HFFc6 (cell line): ENCODE data around the gene TOX2. TPM values are rescaled to one million over a fixed set of nuclear protein-coding genes. Genes with fewer than 3 reads are reported as not detected.
A peak's percentile ranks its signal among the peaks of the same experiment; 100 is the strongest.

ENCODE experiments used
- DNase-seq: peaks from one replicate; pipeline ENCODE4 v3.0.0-alpha.2; 2018
- H3K27ac Mint-ChIP-seq: 2 replicates; pipeline ENCODE4 v1.8.0; 2020; ENCODE audit warnings: mild to moderate bottlenecking, mixed read lengths
- H3K27me3 Mint-ChIP-seq: 2 replicates; pipeline ENCODE4 v1.8.0; 2021; ENCODE audit warnings: mild to moderate bottlenecking, moderate library complexity, mixed read lengths; ENCODE audit not compliant: insufficient read depth
- H3K36me3 Mint-ChIP-seq: 2 replicates; pipeline ENCODE4 v1.8.0; 2021; ENCODE audit warnings: low read depth, mixed read lengths
- H3K4me1 Mint-ChIP-seq: 2 replicates; pipeline ENCODE4 v1.8.0; 2020; ENCODE audit warnings: low read depth, mixed read lengths
- H3K4me3 Mint-ChIP-seq: 2 replicates; pipeline ENCODE4 v1.8.0; 2020; ENCODE audit warnings: mild to moderate bottlenecking, moderate library complexity, mixed read lengths
- H3K9me3 Mint-ChIP-seq: 2 replicates; pipeline ENCODE4 v1.8.0; 2020; ENCODE audit warnings: mild to moderate bottlenecking, mixed read lengths
- CTCF ChIP-seq: fragments of 200-600 bp; sonication (generic); IDR thresholded peaks from 2 replicates; pipeline ENCODE4 v1.5.0; 2021; ENCODE audit warnings: antibody characterized with exemption, mild to moderate bottlenecking
- total RNA-seq, 6 experiments: library from RNA; stranded (reverse); fragmentation: NEBNext Ultra II Directional; extraction: Animal tissue kit (Norgen Biotek cat#: 25700); gene quantifications; 2 replicates in 1 of 6; 3 replicates in 5 of 6; pipeline ENCODE4 v1.2.3, GENCODE V29; 2021

TOX2 gene
- total RNA-seq, 6 experiments from 2014 or later, result 46.1 to 68.2 (median 60.2) TPM

- peaks cover 13% of the 10 kb centered on the region; the same call in 1 of the 2 replicates for H3K9me3 Mint-ChIP-seq
- peaks cover 32% of the 10 kb centered on the region for H3K4me1 Mint-ChIP-seq
- DNase-seq, result no peak
- H3K4me3 Mint-ChIP-seq, result no peak overlapping the region
- peak; percentile 60 for TF ChIP-seq CTCF
- H3K27ac Mint-ChIP-seq, result no peak overlapping the region
- peaks cover 24% of the 10 kb centered on the region for H3K27me3 Mint-ChIP-seq
- H3K36me3 Mint-ChIP-seq, result peaks cover 5% of the 10 kb centered on the region; the same call in 1 of the 2 replicates
These were observed 195.3 kb downstream of the TOX2 start for GRCh38 chr20:44109951-44110361.

- peaks cover 15% of the 10 kb centered on the region for H3K27me3 Mint-ChIP-seq
- no peak for DNase-seq
- peaks cover 5% of the 10 kb centered on the region; the same call in 1 of the 2 replicates for H3K36me3 Mint-ChIP-seq
- H3K4me3 Mint-ChIP-seq, result no peak overlapping the region
- H3K4me1 Mint-ChIP-seq, result peaks cover 24% of the 10 kb centered on the region
- H3K9me3 Mint-ChIP-seq, result peaks cover 13% of the 10 kb centered on the region; the same call in 1 of the 2 replicates
- no peak overlapping the region for H3K27ac Mint-ChIP-seq
- no peak for TF ChIP-seq CTCF
These were observed 196.3 kb downstream of the TOX2 start for GRCh38 chr20:44110816-44111568.

DNA sequence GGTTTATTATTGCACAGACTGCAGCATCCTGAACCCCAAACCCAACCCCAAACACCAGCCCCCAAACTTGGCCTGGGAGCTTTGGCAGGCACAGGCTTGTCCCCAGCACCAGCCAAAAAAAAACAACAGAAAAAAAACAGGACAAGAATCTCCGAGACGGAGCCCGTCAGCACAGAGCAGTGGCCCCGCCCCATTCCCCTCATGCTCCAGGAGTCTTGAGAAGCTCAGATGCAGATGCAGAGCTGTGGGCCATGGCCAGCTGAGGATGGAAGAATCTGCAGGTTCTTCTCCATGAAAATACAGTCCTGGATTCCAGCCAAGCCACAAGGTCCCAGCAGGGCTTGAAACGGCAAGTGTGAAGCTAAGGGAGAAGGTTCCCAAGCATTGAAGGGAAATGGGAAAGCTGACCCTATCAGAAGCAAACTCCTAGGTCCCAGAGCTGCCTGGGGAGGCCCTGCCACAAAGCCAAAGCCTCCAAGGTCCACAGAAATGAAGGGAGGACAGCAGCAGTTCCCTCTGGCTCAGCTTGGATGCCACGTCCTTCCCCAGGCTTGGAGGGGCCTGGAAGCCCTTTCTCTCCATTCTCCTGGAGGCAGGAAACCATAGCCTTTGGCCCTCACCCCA is 197.2 kb downstream of the TOX2 start:
- peak; percentile 41 for DNase-seq
- Mint-ChIP-seq H3K27me3 (peaks cover 8% of the 10 kb centered on the region), H3K4me1 (peaks cover 30% of the 10 kb centered on the region), H3K9me3 (peaks cover 13% of the 10 kb centered on the region; the same call in 1 of the 2 replicates), H3K27ac (no peak overlapping the region), H3K36me3 (peaks cover 5% of the 10 kb centered on the region; the same call in 1 of the 2 replicates), H3K4me3 (no peak overlapping the region)
- TF ChIP-seq CTCF, result no peak

GRCh38 chr20:44112456-44112855 is 197.8 kb downstream of the TOX2 start:
- no peak overlapping the region for H3K4me3 Mint-ChIP-seq
- peaks cover 32% of the 10 kb centered on the region for H3K4me1 Mint-ChIP-seq
- peaks cover 9% of the 10 kb centered on the region; the same call in 1 of the 2 replicates for H3K9me3 Mint-ChIP-seq
- no peak for DNase-seq
- no peak for TF ChIP-seq CTCF
- peaks cover 8% of the 10 kb centered on the region for H3K27me3 Mint-ChIP-seq
- H3K27ac Mint-ChIP-seq, result no peak overlapping the region
- peaks cover 5% of the 10 kb centered on the region; the same call in 1 of the 2 replicates for H3K36me3 Mint-ChIP-seq

GRCh38 chr20:44112889-44113617 is 198.4 kb downstream of the TOX2 start:
- no peak overlapping the region for H3K4me3 Mint-ChIP-seq
- no peak for DNase-seq
- no peak for TF ChIP-seq CTCF
- H3K27me3 Mint-ChIP-seq, result peaks cover 4% of the 10 kb centered on the region
- H3K36me3 Mint-ChIP-seq, result peaks cover 5% of the 10 kb centered on the region; the same call in 1 of the 2 replicates
- no peak overlapping the region for H3K27ac Mint-ChIP-seq
- peaks cover 32% of the 10 kb centered on the region for H3K4me1 Mint-ChIP-seq
- peaks cover 3% of the 10 kb centered on the region; the same call in 1 of the 2 replicates for H3K9me3 Mint-ChIP-seq
